Thyroid gland (tissue), 4 donors: ENCODE measurements around the gene ALG8.

Source experiments
- CTCF ChIP-seq, 6 experiments: fragments of 200-600 bp in 3 of 6; fragments of 450-650 bp in 3 of 6; sonication (generic) in 3 of 6; IDR thresholded peaks; one replicate each; pipeline ENCODE4 v1.5.1; 2016 to 2019; ENCODE audit warnings: antibody characterized with exemption in 6 of 6, mild to moderate bottlenecking in 2 of 6, inconsistent platforms in 1 of 6, moderate library complexity in 1 of 6
- POLR2A ChIP-seq, 2 donors: fragments of 450-650 bp; IDR thresholded peaks; one replicate each; pipeline ENCODE4 v1.6.1; 2017; ENCODE audit warnings: antibody characterized with exemption in 2 of 2, mild to moderate bottlenecking in 2 of 2, moderate library complexity in 1 of 2

- TF ChIP-seq CTCF (IDR thresholded peaks at IDR 0.05) (no peak), POLR2A (IDR thresholded peaks at IDR 0.05) (no peak)
Measured at GRCh38 chr11:78158987-78159652, 19.7 kb upstream of the ALG8 start.
